ENCODE measurements around the gene PREP.

Gene PREP

GRCh38 chr6:105319331-105319730 is 83.6 kb downstream of the PREP start:
- no peak overlapping the region for H3K9ac ChIP-seq (ENCODE audit: low read depth, low read length)
- no peaks in the 10 kb centered on the region for H3K4me1 ChIP-seq (ENCODE audit: control insufficient read depth, insufficient read depth, low read length)
- no peaks in the 10 kb centered on the region for H3K9me3 ChIP-seq (ENCODE audit: control insufficient read depth, insufficient read depth, low read length)
- H3K27me3 ChIP-seq (ENCODE audit: control insufficient read depth, insufficient read depth, low read length) = no peaks in the 10 kb centered on the region
- no peak overlapping the region for H3K4me3 ChIP-seq (ENCODE audit: low read depth, low read length)
- H3K36me3 ChIP-seq (ENCODE audit: control insufficient read depth, insufficient read depth, low read length) = no peaks in the 10 kb centered on the region

DNA sequence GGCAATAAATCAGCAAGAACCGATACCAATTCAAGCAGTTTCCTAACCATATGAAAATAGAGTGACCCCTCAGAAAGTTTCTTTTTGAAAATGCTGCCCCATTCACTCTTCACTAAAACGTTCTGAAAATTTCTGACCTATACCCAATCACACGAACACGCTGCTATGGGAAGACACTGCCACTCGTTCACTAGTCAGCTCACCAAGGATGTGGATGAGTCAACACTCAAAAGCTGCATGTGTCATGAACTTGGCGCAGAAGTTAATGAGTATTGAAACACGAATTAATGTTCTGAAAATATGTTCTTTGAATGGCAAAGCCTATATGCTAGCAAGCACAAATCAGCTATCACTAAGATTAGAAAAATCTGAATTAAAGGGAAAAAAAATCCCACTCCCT is 84.2 kb downstream of the PREP start:
- Histone ChIP-seq H3K36me3 (ENCODE audit: control insufficient read depth, insufficient read depth, low read length) (no peaks in the 10 kb centered on the region), H3K9me3 (ENCODE audit: control insufficient read depth, insufficient read depth, low read length) (no peaks in the 10 kb centered on the region), H3K9ac (ENCODE audit: low read depth, low read length) (no peak overlapping the region), H3K4me1 (ENCODE audit: control insufficient read depth, insufficient read depth, low read length) (no peaks in the 10 kb centered on the region), H3K4me3 (ENCODE audit: low read depth, low read length) (no peak overlapping the region), H3K27me3 (ENCODE audit: control insufficient read depth, insufficient read depth, low read length) (no peaks in the 10 kb centered on the region)

GRCh38 chr6:105317607-105318533 is 85.0 kb downstream of the PREP start:
- H3K4me1 ChIP-seq (ENCODE audit: control insufficient read depth, insufficient read depth, low read length) = no peaks in the 10 kb centered on the region
- H3K4me3 ChIP-seq (ENCODE audit: low read depth, low read length) = no peak overlapping the region
- no peak overlapping the region for H3K9ac ChIP-seq (ENCODE audit: low read depth, low read length)
- H3K9me3 ChIP-seq (ENCODE audit: control insufficient read depth, insufficient read depth, low read length) = no peaks in the 10 kb centered on the region
- no peaks in the 10 kb centered on the region for H3K36me3 ChIP-seq (ENCODE audit: control insufficient read depth, insufficient read depth, low read length)
- no peaks in the 10 kb centered on the region for H3K27me3 ChIP-seq (ENCODE audit: control insufficient read depth, insufficient read depth, low read length)

DNA sequence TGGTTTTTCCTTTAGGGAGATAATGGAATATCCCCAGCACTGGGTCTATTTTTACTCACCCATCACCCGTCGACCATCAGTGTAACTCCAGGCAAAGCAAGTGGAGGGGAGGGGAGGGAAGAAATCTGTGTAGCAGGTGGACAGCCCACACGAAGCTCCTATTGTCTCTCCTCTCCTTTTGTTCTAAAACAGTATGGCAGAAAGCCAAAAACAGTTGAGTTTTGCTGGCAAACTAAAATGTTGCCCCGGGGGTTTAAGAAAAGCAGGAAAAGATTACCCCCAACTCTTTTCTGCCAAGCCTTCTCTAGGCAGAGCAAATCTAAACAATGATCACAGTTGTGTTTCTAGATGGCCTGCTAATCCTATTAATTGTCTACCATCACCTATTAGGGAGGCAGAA is 89.7 kb downstream of the PREP start:
- Histone ChIP-seq H3K9me3 (ENCODE audit: control insufficient read depth, insufficient read depth, low read length) (no peaks in the 10 kb centered on the region), H3K27me3 (ENCODE audit: control insufficient read depth, insufficient read depth, low read length) (no peaks in the 10 kb centered on the region), H3K4me3 (ENCODE audit: low read depth, low read length) (no peak overlapping the region), H3K4me1 (ENCODE audit: control insufficient read depth, insufficient read depth, low read length) (no peaks in the 10 kb centered on the region), H3K9ac (ENCODE audit: low read depth, low read length) (no peak overlapping the region), H3K36me3 (ENCODE audit: control insufficient read depth, insufficient read depth, low read length) (no peaks in the 10 kb centered on the region)

DNA sequence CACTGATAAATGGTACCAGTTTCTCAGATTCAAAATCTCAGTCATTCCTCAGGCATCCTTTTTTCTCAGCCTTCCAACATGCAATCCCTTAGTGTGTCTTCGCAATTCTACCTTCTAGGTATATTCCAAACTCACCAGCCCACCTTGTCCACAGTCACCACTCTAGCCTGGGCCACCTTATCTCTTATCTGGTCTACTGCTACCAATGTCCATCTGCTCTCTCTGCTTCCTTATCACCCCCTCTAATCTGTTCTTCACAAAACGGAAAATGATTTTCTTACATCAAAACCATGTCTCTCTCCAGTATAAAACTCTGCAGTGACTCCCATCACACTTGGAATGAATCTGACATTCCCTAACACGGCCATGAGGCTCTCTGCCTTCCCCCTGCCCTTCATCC is 91.9 kb downstream of the PREP start:
- Histone ChIP-seq H3K4me3 (ENCODE audit: low read depth, low read length) (no peak overlapping the region), H3K9me3 (ENCODE audit: control insufficient read depth, insufficient read depth, low read length) (no peaks in the 10 kb centered on the region), H3K4me1 (ENCODE audit: control insufficient read depth, insufficient read depth, low read length) (no peaks in the 10 kb centered on the region), H3K36me3 (ENCODE audit: control insufficient read depth, insufficient read depth, low read length) (no peaks in the 10 kb centered on the region), H3K9ac (ENCODE audit: low read depth, low read length) (no peak overlapping the region), H3K27me3 (ENCODE audit: control insufficient read depth, insufficient read depth, low read length) (no peaks in the 10 kb centered on the region)

DNA sequence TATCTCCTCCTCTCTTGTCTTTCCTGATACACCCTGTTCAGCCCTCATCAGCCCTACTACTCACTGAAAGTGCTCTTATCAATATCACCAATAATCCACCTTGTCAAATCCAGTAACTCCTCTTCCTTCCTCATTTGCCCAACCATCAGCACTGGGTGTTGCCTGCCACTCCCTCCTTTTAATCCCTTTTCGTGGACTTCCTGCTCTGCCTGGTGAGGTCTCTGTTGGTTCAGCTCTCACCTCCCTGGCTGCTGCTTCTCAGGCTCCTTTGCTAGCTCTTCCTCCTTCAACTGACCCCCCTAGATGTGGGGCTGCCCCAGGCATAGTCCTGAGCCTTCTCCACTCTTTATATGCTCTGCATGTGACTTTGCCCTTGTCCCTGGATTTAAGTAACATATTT is 92.5 kb downstream of the PREP start:
- Histone ChIP-seq H3K4me3 (ENCODE audit: low read depth, low read length) (no peak overlapping the region), H3K9me3 (ENCODE audit: control insufficient read depth, insufficient read depth, low read length) (no peaks in the 10 kb centered on the region), H3K9ac (ENCODE audit: low read depth, low read length) (no peak overlapping the region), H3K36me3 (ENCODE audit: control insufficient read depth, insufficient read depth, low read length) (no peaks in the 10 kb centered on the region), H3K27me3 (ENCODE audit: control insufficient read depth, insufficient read depth, low read length) (no peaks in the 10 kb centered on the region), H3K4me1 (ENCODE audit: control insufficient read depth, insufficient read depth, low read length) (no peaks in the 10 kb centered on the region)

DNA sequence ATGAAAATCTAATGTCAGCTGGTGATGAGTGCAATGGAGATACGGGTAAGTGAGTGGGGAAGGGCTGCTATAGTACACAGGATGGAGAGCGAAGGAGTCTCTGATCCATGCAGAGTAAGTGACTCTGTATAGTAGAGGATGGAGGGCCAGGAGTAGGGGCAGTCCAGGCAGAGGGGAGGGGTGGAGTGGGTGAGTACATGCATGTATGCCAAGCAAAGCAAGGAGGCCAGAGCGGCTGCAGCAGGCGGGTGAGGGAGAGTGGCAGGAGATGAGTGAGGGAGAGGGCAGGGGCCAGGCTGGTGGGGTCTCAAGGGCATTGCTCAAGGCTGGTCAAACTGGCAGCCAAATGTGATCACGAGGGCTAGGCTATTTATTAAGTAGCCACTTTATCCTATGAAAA is 94.0 kb downstream of the PREP start:
- no peaks in the 10 kb centered on the region for H3K27me3 ChIP-seq (ENCODE audit: control insufficient read depth, insufficient read depth, low read length)
- no peaks in the 10 kb centered on the region for H3K36me3 ChIP-seq (ENCODE audit: control insufficient read depth, insufficient read depth, low read length)
- no peaks in the 10 kb centered on the region for H3K9me3 ChIP-seq (ENCODE audit: control insufficient read depth, insufficient read depth, low read length)
- H3K9ac ChIP-seq (ENCODE audit: low read depth, low read length) = no peak overlapping the region
- no peak overlapping the region for H3K4me3 ChIP-seq (ENCODE audit: low read depth, low read length)
- peaks cover 7% of the 10 kb centered on the region for H3K4me1 ChIP-seq (ENCODE audit: control insufficient read depth, insufficient read depth, low read length)

DNA sequence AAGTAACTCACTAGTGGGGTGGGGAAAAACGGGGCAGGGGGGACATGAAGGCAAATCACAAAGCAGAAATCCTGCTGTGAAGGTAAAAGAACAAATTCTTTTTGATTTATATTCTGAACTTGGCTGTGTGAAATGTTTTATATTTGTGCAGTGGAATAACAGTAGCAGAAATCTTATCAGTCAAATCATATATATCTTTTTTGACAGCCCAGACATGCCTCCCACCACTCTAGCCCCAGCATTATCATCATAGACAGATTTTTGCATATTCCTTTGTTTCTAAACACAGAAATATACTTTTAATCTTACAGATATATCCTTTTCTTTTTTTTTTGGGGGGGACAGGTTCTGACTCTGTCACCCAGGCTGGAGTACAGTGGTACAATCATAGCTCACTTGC is 97.4 kb downstream of the PREP start:
- no peaks in the 10 kb centered on the region for H3K9me3 ChIP-seq (ENCODE audit: control insufficient read depth, insufficient read depth, low read length)
- no peaks in the 10 kb centered on the region for H3K27me3 ChIP-seq (ENCODE audit: control insufficient read depth, insufficient read depth, low read length)
- peaks cover 3% of the 10 kb centered on the region for H3K36me3 ChIP-seq (ENCODE audit: control insufficient read depth, insufficient read depth, low read length)
- H3K4me1 ChIP-seq (ENCODE audit: control insufficient read depth, insufficient read depth, low read length) = peaks cover 7% of the 10 kb centered on the region
- no peak overlapping the region for H3K9ac ChIP-seq (ENCODE audit: low read depth, low read length)
- no peak overlapping the region for H3K4me3 ChIP-seq (ENCODE audit: low read depth, low read length)

DNA sequence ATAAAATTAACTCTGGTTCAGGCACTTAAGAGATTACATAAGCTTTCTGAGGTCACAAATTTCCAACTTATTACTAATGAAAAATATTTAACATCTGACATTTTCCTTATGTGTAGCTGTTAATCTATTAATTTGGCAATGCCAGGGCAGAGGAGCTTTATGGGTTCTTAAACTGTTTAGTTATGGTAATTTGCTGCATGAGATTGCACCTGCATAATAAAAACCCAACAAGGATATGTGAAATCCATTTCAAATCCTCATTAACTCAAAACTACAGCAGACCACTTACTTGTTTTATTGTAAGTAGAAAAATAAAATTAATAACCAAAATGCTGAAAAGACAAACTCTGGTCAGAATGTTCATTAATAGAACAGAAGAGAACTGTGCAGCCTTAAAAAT is 98.1 kb downstream of the PREP start:
- peaks cover 7% of the 10 kb centered on the region for H3K4me1 ChIP-seq (ENCODE audit: control insufficient read depth, insufficient read depth, low read length)
- H3K9ac ChIP-seq (ENCODE audit: low read depth, low read length) = no peak overlapping the region
- H3K36me3 ChIP-seq (ENCODE audit: control insufficient read depth, insufficient read depth, low read length) = peaks cover 3% of the 10 kb centered on the region

GRCh38 chr6:105304366-105304765 is 98.5 kb downstream of the PREP start:
- H3K9me3 ChIP-seq (ENCODE audit: control insufficient read depth, insufficient read depth, low read length) = no peaks in the 10 kb centered on the region

More for the DNA sequence above, 98.1 kb downstream of the PREP start:
- no peaks in the 10 kb centered on the region for H3K27me3 ChIP-seq (ENCODE audit: control insufficient read depth, insufficient read depth, low read length)
- H3K9me3 ChIP-seq (ENCODE audit: control insufficient read depth, insufficient read depth, low read length) = no peaks in the 10 kb centered on the region
- no peak overlapping the region for H3K4me3 ChIP-seq (ENCODE audit: low read depth, low read length)

GRCh38 chr6:105302617-105303128 is 100.2 kb downstream of the PREP start:
- no peak overlapping the region for H3K4me3 ChIP-seq (ENCODE audit: low read depth, low read length)
- H3K9me3 ChIP-seq (ENCODE audit: control insufficient read depth, insufficient read depth, low read length) = no peaks in the 10 kb centered on the region
- H3K4me1 ChIP-seq (ENCODE audit: control insufficient read depth, insufficient read depth, low read length) = peaks cover 7% of the 10 kb centered on the region
- peaks cover 3% of the 10 kb centered on the region for H3K36me3 ChIP-seq (ENCODE audit: control insufficient read depth, insufficient read depth, low read length)
- H3K9ac ChIP-seq (ENCODE audit: low read depth, low read length) = no peak overlapping the region
- no peaks in the 10 kb centered on the region for H3K27me3 ChIP-seq (ENCODE audit: control insufficient read depth, insufficient read depth, low read length)

More at GRCh38 chr6:105304366-105304765, 98.5 kb downstream of the PREP start:
- H3K4me1 ChIP-seq (ENCODE audit: control insufficient read depth, insufficient read depth, low read length) = peaks cover 7% of the 10 kb centered on the region
- no peak overlapping the region for H3K4me3 ChIP-seq (ENCODE audit: low read depth, low read length)
- H3K27me3 ChIP-seq (ENCODE audit: control insufficient read depth, insufficient read depth, low read length) = no peaks in the 10 kb centered on the region
- peaks cover 3% of the 10 kb centered on the region for H3K36me3 ChIP-seq (ENCODE audit: control insufficient read depth, insufficient read depth, low read length)
- no peak overlapping the region for H3K9ac ChIP-seq (ENCODE audit: low read depth, low read length)
